Activated CD4-positive, alpha-beta T cell treated with anti-CD3 and anti-CD28 coated beads for 4 hours (primary cell): ENCODE measurements around the gene RHBDF2.

Experiments used
- DNase-seq, 2 donors: peaks; one replicate each; pipeline ENCODE4 v3.0.0-alpha.2; 2020

Gene RHBDF2

DNA sequence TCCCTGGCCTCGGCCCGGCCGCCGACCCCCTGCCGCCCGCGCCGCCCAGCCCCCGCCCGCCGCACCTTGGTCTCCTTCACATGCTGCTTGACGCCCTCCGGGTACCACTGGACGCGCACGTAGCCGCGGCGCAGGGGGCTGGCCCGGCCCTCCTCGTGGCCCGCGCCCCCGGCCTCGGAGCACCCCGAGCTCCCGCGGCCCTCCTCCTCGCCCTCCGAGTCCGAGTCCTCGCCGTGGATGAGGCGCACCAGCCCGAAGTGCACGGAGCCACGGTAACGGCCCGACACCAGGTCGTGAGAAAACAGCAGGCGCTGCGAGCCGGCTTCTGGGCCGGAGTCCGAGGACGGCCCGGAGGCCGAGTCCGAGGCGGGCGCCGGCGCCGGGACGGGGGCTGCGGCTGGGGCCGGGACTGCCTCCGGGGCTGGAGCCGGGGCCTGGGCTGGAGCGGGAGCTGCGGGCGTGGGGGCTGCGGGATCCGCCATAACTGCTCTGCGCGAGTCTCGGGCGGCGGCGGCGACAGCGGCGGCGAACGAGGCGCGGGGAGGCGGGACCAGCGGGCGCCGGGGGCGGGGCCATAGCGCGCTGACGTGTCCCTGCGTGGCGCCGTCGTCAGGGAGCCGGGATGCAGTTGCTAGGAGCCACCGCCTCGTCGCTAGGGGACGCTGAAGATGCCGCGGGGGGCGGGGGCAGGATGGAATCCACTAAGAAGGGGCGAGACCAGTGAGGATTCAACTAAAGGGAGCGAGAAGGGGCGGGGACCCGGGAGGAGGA lies 48.4 kb downstream of the RHBDF2 start, which contains the start of gene UBE2O:
Gene UBE2O, minus strand, starts transcription at position 493 of the 771 bp plus-strand sequence. Its CDS starts 11 bp downstream, at position 482.
- DNase-seq: peak; percentile 85 to 89

DNA sequence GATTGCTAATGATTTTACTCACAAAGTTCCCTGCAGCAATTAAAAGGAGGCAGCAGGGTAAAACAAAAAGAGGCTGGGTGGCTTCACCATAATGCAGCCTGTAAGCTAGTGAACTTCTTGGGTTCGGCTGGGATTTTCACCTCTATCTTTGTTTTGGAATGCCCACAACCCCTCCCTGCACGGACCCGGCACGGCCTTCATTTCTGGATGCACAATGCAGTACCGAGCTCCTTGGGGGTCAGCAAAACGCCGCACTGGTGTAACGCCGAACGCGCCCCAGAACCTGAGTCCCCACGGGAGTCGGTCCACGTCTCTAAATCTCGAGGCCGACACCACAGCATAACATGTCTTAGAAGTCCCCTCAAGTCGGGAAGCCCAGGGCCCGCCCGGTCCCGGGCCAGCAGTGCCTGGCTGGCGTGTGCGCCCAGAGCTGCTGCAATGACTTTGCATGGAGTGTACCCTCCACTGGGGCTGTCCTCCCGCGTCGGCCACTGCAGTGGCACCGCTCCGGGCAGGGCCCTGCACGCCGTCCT lies 49.0 kb downstream of the RHBDF2 start:
- peak in 1 of 2 donors; percentile 8 for DNase-seq

DNA sequence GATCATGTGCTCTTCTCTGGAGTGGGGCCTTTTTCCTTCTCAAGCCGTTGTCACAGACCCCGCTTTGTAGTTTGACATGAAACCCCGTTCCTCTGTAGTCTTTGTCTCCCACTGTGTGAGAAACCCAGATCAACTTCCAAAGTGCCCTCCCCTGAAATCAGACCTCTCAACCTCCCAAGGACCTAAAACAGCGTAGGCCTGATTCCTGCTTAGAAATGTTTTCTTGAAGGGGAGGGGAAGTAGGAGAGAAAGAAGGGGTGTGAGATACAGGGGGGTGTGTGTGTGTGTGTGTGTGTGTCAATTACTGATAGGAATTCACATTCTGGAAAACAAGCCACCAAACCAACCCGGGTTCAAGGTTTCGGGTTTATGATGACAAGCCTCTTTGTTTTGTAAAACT lies 49.7 kb downstream of the RHBDF2 start:
- DNase-seq: no peak

DNA sequence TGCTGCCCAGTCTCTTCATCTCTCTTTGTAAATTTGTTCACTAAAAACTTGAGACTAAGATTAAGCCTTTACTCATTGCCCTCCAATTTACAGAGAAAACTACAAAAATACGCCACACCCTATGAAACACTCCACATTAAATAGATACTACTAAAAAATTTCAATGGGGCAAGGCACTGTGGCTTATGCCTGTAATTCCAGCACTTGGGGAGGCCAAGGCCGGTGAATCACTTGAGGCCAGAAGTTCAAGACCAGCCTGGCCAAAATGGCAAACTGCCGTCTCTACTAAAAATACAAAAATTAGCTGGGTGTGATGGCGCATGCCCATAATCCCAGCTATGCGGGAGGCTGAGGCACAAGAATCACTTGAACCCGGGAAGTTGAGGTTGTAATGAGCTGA lies 52.1 kb downstream of the RHBDF2 start:
- DNase-seq: no peak

DNA sequence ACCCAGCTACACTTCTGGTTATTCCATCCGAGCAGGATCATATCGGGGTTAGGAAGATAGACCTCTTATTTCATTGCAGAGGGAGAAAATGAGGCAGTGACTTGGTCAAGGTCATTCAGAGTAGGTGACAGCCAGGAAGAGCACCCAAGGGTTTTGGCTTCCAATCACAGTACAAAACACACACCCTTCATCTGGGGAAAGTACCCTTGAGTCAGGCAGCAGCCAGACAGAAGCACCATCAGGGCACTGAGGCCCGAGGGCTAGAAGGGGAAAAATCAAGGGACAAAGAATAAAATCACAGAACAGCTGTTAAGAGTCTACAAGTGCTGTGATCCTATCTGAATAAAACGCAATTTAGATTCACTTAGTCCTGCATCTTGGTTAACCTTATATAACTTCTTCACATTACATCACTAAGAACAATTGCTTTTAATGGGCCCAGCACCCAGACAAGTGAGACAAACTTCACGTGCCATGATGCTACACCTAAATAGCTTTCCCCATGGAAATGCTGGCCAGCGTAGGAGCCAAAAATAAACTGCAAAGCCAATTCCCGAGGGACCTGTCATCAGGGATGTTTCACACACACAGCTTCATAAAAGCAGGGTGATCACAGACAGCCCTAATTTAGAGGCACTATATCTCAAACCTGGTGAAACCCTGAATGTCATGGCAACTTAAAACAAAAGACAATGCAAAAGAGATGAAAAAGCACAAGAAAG lies 53.1 kb downstream of the RHBDF2 start:
- no peak for DNase-seq

DNA sequence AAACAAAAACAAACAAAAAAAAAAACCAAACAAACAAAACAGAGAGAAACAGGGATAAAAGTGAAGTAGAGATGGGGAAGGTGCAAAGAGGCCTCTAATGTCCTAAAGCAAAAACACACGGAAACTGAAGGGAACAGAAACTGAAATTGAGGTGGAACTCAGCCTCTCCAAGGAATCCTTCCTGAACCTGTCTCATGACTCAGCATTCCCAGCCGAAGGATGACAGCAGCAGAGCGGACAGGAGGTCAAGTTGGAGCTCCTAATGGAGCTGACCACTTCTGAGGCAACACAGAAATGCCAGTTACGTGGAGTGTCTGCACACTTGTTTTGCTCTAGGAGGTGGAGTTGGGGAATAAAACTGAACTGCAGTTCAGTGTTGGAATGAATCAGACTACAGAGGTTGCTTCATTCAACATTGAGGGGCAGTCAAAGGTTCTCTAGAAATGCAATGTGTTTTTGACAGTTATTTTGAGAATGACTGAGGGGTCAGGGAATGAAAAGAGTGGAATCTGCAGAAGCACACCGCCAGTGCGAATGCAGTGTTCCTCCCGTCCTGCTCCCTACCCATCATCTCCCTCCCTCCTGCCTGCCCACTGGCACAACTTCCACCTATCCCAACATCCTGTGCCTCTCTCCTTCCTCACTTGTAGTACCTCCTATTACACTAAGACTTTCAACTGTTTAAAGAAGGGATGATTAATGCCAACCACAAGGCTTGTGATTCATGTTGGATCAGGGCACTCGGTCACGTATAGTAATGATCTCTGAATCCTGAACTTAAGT lies 54.6 kb downstream of the RHBDF2 start:
- DNase-seq: no peak

DNA sequence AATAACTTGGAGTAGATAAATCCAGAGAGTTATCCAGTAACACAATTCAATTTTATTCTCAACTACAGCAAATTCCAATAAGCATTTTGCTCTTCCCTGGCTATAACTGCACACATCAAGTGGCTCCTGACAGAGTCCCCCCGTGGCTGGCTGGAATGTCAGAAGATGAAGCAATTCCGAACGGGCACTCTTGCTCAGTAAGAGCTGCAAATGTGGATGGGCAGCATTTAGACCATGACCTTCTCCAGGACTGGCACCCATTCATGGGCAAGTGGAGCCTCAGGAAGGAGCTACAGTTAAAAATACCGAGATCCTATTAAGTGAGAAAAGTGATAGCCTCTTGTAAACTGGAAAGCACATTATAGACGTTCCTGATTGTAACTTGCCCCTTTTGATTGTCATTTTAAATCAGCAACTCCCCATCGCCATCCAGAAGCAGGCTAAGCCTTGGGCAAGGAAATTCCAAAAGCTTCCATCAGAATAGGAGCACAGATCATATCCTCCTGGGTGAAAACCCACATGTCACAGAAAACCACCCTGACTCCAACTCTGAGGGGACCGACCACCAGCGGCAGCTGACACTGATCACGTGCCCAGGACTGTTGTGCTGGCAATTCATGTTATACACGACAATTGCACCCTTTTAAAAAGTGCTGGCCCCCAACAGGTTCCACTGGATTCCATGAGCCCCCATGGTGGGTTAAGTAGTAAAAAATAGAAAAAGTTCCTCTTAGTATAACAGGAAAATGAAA lies 55.4 kb downstream of the RHBDF2 start:
- no peak for DNase-seq

DNA sequence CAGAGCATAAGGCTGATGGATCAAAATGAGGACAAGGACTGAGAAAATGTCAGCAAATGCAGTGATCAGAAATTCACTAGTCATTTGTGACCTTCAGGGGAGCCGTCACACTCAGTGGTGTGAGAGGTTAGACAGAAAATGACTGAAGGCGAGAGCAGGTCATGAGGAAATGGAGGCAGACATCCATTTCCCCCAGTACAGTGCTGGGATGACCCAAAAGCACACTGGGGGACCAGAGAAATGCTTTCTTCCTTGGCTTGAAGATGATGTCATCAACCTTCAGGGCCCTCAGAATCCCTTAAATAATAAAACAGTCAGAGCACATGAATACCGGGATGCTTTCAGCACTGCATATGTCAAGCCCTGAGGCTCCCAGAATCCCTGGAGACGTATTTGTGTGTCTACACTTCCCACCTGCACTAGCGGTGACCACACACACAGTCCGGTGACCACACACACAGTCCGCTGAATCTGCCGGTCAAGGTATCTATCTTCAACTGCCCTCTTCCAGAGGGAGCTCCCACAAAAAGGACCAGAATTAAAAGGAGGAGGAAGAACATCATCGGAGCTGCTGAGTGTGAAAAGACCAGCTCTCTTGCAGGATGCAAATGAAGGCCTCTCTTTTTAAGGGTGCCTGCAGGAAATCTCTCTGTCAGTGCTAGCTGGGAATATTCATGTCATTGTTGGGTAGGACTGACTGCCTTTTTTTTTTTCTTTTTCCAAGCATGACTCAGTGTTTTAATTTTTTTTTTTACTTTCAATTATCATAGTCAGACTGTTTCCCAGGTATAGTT lies 56.5 kb downstream of the RHBDF2 start:
- no peak for DNase-seq

DNA sequence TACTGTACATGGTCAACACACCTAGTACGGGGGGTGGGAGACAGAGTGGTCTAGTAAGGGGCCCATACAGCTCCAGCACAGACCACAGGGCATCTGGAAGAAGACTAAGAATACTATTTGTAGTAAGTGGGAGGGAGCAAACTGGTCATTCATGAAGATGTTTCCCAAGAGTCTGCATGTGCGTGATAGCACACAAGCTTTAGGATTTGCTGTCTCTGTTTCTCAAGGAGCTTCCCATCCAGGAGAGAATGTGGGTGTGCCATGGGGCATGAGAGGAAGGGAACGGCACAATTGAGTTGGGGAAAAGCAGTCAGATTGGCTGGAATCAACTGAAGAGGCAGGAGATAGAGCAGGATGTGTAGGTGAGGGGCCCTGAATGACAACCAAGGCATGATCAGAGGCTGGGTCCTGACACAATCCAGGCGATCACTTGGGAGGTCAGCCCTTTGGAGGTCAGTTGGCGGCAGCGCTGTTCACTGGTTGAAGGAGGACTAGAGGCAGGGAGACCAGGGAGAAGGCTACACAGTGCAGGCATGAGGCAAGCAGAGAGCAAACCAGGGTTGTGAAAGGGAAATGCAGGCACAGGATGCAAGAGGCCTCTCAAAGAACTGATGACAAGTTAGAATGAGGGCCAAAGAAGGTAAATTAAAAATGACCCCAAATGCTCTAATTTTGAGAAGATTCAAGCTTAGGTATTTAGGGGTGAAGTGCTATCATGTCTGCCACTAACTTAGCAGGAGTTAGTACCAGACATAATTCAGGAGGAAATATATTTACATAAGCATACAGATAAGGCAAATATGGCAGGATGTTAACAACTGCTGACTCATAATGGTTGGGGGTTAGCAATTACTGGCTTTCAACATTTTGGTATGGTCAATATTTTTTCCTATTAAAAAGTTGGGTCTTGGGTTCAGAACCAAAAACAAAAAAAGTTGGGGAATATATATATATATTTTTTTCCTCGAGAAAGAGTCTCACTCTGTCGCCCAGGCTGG lies 58.6 kb downstream of the RHBDF2 start:
- DNase-seq: no peak

DNA sequence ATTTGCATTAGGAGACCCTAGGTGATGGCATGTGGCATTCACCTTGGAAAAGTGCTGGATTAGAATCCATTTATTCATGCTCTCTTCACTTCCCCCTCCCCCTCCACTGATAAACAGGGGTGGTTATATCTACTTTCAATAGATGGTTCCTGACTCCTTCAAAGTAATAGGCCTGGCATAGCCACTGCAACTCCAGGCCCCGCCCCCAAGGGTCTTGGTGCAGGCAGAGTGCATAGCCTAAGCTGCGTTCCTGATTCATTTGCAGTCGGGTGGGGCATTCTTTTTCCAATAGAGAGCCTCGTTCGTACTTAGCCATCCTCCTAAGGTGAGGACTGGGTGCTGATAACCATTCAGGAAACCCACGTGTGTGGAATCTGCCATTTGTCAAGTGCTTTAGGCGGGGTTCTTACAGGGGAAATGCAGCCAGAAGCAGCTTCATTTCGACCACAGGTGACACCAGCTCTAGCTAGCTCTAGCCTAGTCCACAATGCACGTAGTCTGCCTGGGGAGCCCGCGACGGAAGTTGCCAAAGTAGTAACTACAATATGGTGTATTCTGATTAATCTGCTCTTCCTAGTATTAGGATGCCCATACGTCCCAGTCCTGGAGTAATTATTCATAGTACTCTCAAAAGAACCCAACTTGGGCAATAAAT lies 59.4 kb downstream of the RHBDF2 start:
- no peak for DNase-seq

DNA sequence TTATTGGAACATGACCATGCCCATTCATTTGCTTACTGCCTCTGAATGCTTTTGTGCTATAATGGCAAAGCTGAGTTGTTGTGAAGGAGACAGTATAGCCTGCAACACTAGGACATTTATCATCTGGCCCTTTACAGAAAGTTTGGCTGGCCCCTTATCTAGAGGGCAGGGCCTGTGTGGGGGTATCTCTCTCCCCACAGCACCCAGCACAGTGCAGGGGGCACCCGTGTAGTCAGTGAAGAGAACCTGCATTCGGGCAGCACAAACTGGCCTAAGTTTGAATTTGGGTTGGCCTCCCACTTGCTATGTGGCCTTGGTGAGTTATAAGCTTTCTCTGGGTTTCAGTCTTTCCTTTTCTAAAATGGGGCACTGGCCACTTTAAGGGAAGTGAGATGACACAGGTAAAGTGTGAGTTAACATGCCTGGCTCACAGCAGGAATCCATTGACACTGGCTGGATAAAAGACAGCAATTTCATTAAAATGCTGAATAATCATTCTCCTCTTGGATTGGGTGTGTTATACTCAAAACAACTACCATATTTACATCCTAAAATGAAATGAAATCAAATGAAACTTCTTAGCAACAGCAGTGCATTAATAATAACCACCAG lies 60.4 kb downstream of the RHBDF2 start:
- no peak for DNase-seq

DNA sequence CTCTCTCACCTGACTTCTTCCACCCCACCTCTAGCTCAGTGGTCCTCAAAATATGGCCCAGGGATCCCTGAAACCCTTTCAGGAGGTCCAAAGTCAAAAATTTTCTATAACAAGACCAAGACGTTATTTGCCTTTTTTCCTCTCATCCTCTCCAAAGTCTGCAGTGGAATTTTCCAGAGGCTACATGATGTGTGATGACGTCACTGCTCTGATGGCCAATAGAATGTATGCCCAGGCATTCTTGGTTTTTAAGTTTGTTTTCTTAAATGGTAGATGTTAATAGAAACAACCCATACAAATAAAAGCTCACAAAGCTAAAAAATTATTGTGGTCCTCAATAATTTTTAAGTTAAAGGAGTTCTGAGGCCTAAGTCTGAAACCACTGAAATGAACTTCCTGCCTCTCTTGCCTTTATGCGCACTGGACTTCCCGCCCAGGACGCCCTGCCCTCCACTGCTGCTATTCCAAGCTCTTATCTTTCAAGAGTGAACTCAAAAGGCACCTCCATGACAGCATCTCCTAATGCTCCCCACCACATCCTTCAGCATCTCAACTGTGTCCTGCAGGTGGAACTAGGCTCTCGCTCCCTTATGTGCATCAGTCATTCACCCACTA lies 61.8 kb downstream of the RHBDF2 start:
- no peak for DNase-seq

DNA sequence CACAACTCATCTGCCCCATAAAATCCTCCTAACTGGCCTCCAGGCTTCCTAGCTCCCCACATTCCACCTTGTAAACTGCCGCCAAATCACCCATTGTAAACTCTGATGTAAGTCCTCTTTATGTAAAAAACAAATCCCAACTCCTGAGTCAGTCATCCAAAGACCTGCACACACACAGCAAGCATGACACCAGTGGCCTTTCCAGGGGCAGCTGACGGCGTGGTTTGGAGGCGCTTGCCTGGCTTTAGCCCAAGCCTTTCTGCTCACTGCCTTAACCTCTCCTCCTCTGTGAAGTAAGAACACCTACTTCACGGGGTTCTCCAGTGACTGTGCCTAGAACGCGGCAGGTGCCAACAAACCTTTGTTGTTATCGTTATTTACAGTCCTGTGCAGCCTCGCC lies 62.3 kb downstream of the RHBDF2 start:
- no peak for DNase-seq

DNA sequence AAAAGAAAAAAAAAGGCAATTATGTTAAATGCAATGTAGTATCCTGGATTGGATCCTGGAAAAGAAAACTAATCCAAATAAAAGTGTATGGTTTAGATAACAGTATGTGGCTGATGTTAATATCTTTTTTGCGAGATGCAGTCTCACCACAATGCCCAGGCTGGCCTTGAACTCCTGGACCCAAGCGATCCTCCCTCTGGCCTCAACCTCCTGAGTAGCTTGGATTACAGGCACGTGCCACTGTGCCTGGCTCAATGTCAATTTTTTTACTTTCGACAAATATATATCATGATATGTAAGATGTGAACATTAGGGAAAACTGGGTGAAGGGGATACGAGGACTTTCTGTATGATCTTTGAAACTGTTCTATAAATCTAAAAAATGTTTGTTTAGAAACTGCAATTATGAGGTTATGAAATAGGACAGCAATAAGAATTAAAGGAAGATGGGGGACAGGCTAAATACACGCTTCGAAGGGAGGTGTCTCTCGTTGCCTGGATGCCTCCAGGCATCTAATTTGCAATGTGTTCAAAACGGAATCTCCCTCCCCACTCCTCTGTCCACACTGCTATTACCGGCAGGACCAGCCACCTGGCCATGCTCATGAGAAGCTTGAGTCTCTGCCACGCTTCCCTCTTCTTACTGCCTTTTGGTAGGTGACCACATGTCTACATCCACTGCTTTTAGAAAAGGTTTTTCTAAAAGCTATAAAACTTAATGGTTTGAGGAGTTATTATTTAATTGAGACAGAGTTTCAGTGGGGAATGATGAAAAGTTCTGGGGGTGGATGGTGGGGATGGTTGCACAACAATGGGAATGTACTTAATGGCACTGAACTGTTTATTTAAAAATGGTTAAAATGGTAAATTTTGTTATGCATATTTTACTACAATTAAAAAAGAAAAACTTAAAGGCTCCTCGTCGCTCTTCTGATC lies 63.5 kb downstream of the RHBDF2 start:
- DNase-seq: no peak

DNA sequence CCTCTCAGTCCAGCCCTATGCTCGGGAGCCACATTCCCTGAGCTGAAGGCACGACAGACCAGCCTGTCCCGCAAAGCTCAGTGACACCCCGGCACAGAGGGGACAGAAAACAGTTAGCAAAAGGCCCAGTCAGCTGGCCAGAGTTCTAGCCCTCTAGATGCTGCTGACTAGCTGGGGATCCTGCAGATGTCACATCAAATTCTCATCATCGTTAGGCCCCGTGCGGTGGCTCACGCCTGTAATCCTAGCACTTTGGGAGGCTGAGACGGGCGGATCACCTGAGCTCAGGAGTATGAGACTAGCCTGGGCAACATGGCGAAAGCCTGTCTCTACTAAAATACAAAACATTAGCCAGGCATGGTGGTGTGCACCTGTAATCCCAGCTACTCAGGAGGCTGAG lies 65.5 kb downstream of the RHBDF2 start:
- no peak for DNase-seq

DNA sequence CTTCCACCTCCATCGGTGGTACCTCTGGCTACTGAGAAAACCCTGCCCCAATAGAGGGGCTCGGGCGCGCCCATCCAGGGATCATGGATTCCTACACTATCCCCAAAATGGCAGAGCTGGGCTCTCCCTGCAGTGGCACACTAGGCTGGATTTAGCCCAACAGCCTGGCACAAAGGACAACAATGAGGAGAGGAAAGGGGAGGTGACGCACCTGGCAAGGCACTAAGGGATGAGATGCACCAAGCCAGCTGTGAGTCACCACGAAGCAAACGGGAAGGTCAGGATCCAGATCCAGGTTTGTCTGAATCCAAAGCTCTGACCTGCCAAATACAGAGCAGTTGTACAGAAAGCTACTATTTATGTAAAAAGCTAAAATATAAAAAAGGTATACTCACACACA lies 66.4 kb downstream of the RHBDF2 start:
- DNase-seq: no peak

DNA sequence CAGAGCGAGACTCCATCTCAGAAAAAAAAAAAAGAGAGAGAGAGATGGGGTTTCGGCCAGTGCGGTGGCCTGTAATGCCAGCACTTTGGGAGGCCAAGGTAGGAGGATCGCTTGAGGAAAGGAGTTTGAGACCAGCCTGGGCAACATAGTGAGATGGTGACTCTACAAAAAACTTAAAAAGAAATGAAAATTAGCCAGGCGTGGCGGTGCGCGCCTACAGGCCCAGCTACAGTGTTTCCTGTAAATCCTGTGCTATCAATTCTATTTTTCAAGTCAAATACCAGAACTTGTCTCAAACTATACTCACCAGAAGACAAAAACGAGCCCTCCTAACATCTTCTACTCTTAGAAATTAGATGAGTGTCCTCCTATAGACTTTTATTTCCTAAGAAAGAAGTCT lies 67.5 kb downstream of the RHBDF2 start:
- DNase-seq: no peak
